DMS153 treated with DMSO at 0.1 percent for 48 hours (cell line): ENCODE data around the gene FAM13C.
A peak's percentile ranks its signal among the peaks of the same experiment; 100 is the strongest.

ENCODE experiments used
- DNase-seq: peaks from one replicate; lab custom pipeline; 2025; ENCODE audit not compliant: unreplicated experiment; lab: John Stamatoyannopoulos, UW

Gene FAM13C

DNA sequence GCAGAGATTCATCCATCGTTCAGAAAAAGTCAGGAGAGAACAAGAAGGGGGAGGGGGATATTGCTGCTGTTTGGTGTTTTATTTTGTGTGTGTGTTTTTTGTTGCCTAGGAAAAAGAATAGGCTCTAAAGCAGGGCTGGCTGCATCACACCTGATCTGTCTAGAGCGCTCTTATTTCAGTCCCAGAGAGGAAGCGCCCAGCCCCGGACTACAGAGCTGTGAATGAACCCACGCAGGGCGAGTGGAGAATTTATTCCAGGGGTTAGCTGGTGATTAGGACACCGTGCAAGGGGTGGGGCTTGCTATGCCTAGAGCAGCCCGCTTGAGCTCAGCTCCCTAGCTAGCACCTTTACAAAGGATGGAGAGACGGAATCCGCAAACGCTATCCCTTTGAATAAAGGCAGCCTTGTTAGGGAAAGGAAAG is 621 bp upstream of the FAM13C start:
- DNase-seq = peak; percentile 78

- no peak for DNase-seq
Observed at GRCh38 chr10:59361663-59362143, 646 bp downstream of the FAM13C start.

DNA sequence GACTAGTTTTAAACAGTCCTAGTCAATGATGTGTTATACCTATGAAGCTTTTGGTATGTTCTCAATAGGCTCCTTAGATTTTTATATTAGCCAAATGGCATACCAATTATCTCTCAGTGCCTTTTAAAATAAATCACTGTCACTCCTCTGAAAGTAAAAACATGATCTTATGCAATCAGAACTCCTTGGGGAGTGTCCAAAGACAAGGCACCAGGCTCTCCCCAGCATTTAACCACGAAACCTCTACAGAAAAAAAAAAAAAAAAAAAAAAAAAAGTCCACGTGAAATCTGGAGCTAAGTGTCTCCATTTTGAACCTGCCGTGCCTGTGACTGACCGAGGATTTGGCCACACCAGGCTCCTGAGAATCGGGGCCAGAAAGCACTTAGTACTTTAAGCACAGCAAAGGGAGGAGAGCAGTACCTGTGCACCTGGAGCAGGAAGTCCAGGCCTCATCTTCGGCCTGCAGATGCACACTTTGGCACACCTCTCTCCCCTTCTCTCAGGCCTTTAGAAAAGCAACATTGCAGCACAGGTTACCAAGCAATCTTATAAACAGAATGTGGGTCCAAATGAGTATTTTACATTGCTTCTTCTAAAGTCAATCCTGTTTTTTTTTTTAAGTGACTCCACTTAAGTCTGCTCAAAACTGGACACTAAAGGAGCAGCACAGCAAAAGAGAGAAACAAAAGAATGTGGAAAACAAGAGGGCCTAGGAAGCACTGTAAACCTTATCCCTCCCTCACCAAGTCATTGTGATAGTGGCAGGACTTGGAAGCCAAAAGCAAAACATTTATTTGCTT is 1.5 kb downstream of the FAM13C start:
- DNase-seq = peak; percentile 6

DNA sequence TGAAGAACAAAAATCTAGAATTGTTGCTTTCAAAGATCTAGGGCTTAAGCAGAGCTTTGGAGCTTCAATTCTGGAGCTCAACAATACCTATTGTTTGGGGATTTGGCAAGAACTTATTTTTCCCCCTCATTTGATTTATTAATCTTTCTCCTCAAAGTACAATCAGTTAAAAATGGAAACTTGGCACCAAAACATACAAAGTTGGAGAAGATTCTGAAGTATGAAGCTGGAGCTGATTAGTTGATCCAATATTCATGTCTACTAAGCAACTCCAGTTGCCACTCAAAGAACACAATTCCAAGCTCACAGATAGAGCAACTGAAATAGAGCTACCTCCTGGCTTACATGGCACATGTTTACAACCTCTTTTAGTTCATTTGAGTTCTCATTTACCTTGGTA is 3.8 kb downstream of the FAM13C start:
- DNase-seq = no peak

DNA sequence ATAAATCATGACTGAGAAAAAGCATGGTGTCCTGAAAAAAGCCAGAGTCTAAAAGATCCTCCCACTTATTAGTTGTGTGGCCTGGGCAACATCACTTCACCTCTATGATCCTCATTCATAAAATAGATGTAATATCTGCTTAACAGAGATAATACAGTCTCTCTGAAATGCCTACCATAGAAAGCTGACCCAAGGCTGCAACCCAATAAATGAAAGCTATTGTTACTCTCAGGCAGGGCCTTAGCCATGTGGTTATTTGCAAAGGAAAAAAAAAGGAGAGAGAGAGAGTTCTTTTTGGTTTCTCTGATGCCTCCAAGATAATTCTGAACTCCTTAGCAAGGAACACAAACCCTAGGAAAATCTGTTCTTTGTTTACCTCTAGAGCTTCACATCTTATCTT is 7.9 kb downstream of the FAM13C start:
- no peak for DNase-seq

DNA sequence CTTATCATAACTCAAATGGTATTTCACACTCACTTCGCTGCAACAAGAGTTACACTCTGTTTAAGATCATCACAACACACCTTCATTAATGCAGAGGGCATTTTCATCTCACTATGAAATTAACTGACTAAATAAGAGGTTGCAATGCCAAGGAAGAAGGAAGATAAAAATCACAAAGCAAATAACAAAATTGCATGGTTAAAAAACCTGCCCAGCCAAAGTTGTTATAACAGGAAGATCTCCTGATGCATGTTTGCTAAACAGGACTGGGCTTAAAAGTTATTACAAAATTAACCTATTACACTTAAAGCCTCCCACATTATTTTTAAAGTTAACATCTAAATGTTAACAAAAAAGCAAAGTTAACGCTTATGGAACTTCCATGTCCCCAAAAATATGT is 11.8 kb downstream of the FAM13C start:
- no peak for DNase-seq

DNA sequence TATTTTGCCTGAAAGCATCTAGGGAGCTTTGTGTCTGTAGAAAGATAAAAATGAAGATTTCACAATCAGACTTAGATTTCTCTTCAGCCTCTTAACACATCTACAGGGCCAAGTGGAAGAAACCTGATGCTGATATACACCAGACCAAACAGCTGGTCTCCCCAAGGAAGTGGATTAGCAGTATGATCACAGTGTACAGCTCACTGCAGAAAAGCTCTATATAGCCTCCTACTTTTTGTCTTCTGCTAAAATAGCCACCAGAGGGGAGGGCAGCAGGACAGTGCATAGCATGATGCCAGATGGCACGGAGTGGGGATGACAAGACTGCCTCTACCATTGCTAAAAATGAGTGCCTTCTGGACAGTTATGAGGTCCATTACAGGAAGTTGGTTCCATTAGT is 16.0 kb downstream of the FAM13C start:
- no peak for DNase-seq

GRCh38 chr10:59342723-59343122 is 19.6 kb downstream of the FAM13C start:
- no peak for DNase-seq

- no peak for DNase-seq
Observed at GRCh38 chr10:59342000-59342399, 20.3 kb downstream of the FAM13C start.

DNA sequence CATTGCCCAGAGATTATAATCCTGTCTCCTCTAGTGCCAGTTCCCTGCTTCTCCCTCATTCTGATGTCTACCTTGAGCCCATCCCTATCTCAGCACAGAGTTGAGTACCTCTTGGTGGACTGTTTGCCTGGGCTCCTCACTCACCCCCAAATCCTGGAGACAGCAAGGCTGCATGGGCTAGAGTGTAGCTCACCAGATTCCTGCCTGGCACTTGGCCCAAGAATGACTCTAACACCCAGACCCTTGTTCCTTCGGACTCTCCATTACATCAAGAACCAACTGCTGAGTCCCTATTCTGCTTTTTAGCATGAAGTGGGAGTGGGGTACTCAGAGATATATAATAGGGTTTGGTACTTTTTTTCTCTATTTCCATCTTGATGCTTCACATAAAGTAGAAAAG is 22.1 kb downstream of the FAM13C start:
- no peak for DNase-seq

GRCh38 chr10:59339351-59339750 is 23.0 kb downstream of the FAM13C start:
- no peak for DNase-seq

- peak; percentile 79 for DNase-seq
Observed at GRCh38 chr10:59337201-59337652, 25.1 kb downstream of the FAM13C start.

DNA sequence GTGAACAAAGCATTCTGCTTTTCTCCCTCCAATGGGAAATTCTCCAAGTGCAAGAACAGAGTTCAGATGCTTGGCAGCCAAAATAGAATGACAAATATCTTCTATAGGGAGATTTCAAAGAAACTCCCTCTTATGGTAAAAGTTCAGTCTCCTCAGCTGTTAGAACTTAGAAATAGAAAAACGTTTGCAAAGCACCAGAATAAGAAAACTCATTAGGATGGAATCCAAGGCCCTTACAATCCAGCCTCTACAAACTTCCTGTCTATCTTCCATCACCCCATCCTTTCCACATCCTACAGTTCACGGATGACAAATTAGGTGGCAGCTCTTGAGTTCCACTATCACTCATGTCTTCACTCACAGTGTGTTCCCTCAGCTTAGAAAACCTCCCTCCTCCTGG is 25.7 kb downstream of the FAM13C start:
- DNase-seq = no peak

DNA sequence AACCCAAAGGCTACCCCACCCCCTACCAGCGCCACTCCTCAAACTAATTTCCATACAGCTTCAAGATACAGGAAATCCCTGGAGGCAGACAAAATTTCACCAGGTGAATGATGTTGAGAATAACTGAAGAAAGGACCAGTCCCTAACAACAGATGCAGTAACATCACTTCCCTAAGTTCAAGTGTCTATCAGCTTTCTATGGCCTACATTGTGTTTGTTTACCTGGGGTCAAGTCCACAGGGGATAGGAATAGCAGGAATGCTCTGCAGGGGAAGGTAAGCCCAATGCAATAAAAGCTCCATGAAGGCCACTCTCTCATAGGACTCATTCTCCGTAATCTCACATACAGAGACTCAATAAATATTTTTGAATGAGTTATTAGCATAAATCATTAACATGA is 26.9 kb downstream of the FAM13C start:
- DNase-seq = no peak

DNA sequence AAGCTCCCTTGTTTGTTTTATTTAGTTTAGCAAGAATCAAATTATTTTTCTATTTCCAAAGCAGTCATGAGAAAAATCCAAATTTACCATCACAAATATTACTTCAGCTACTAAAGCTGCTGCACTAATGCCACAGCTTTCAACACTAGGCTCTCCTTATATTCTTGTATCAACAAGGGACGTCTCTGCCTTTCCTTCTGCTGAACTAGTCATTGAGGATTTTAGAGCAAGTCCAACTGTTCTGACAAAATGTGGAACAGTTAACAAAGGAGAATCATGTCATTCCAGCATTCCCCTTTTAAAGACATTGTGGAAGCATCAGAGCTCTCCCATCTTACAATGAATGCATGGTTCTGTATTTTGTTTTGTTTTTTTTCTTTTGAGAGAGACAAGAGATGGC is 28.6 kb downstream of the FAM13C start:
- DNase-seq = no peak

DNA sequence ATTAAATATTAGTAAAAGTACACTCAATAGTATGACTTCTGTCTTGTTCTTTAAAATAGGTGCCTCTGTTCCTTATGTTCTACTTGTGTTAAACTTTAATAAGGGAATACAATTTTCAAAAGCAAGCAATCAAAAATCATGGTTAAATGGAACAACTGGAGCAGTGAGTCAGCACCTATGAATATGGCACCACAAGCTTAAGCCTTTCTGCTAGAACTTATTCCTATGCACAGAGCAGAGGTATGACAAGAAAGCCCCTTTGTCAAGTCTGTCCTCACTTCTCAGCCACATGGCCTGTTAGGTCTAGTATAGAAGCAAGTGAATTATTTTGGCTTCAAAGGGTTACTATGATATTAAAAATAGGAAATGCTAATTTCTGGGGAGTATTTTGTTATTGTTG is 29.8 kb downstream of the FAM13C start:
- DNase-seq = no peak

DNA sequence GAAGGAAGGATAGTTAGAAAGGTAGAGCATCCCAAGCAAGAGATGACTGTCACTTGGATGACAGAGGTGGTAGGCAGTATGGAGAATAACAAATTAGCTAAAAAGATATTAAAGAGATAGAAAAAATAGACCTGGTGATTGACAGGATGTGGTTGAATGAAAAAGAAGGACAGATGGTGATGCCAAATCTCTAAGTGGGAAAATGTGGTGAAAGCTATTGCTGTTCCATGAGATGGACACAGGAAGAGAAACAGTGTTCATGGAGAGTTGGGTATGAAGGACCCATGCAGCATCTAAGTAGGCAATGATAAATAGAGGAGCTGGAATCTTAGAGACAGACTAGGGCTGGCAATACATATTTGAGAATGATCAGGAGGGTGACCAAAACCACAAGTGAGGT is 30.7 kb downstream of the FAM13C start:
- no peak for DNase-seq

GRCh38 chr10:59325116-59325515 is 37.2 kb downstream of the FAM13C start:
- DNase-seq = no peak

DNA sequence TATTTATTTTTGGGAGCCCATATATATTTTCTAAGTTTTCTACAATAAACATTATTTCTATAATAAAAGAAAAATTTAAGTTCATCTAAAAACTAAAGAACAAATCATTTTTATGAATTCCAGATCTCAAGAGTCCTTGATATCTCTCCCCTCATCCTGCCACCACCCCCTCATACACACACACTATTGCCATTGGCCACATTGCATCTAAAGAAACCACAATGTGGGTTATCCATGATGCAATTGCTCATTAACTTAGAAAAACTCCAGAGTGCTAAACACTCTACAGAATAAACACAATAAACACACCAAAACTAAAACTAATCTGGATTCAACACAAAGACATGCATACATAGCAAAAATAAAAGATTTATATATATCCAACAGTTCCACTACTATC is 37.8 kb downstream of the FAM13C start:
- no peak for DNase-seq

- no peak for DNase-seq
Observed at GRCh38 chr10:59323831-59324401, 38.4 kb downstream of the FAM13C start.

- DNase-seq = peak; percentile 50
Observed at GRCh38 chr10:59323036-59323459, 39.3 kb downstream of the FAM13C start.

DNA sequence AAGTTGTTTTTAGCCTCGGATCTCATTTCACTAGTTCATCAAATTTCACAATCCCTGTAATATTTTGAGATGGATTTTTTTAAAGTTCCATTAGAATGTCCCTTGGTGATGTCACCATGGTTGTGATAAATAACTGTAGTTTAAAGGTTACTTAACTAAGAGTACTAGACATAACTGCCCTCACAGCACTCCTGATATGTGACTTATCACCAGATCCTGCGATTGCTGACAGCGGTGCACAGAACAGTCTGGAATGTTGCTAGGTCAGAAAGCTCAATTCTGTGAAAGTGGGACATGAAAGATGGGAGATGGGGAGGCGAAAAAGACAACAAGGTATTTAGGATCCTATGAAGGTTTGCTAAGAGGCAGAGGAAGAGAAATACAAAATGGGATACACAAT is 40.2 kb downstream of the FAM13C start:
- no peak for DNase-seq

DNA sequence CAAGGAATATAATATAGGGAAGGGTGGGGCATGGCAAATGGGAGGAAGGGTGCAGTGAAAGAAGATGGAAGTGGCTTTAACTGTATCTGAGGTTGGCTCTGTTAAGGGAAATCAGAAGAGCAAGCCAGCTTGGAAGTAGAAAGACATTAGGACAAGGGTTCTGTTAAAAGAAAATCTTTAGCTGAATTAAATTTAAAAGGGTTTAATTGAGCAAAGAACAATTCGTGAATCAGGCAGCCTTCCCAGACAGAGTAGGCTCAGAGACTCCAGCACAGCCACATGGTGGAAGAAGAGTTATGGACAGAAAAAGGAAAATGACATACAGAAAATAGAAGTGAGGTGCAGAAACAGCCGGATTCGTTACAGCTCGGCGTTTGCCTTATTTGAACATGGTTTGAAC is 42.0 kb downstream of the FAM13C start:
- DNase-seq = no peak
